Peyer's patch (tissue), 4 donors: ENCODE measurements around the gene KIR3DL2.

Source experiments
- CTCF ChIP-seq, 6 experiments: fragments of 450-650 bp in 4 of 6; fragments of 200-600 bp in 2 of 6; sonication (generic) in 1 of 6; IDR thresholded peaks; one replicate each; pipeline ENCODE4 v1.5.1; 2017 to 2019; ENCODE audit warnings: antibody characterized with exemption in 6 of 6, mild to moderate bottlenecking in 3 of 6, moderate library complexity in 1 of 6
- POLR2A ChIP-seq, 2 donors: fragments of 450-650 bp; IDR thresholded peaks; one replicate each; pipeline ENCODE4 v1.5.1; 2017; ENCODE audit warnings: antibody characterized with exemption in 2 of 2, mild to moderate bottlenecking in 2 of 2, moderate library complexity in 2 of 2

GRCh38 chr19:54871696-54872095 is 21.5 kb downstream of the KIR3DL2 start:
- TF ChIP-seq CTCF (IDR thresholded peaks at IDR 0.05) = no peak
- no peak for TF ChIP-seq POLR2A (IDR thresholded peaks at IDR 0.05)
